ENCODE results near the gene CCDC183. TPM values are rescaled to one million over a fixed set of nuclear protein-coding genes. Genes with fewer than 3 reads are reported as not detected.

Gene CCDC183
- total and polyA plus RNA-seq, 2 of the 4 experiments (the other 2 are of a cell fraction): under 0.01 to 0.29 TPM

DNA sequence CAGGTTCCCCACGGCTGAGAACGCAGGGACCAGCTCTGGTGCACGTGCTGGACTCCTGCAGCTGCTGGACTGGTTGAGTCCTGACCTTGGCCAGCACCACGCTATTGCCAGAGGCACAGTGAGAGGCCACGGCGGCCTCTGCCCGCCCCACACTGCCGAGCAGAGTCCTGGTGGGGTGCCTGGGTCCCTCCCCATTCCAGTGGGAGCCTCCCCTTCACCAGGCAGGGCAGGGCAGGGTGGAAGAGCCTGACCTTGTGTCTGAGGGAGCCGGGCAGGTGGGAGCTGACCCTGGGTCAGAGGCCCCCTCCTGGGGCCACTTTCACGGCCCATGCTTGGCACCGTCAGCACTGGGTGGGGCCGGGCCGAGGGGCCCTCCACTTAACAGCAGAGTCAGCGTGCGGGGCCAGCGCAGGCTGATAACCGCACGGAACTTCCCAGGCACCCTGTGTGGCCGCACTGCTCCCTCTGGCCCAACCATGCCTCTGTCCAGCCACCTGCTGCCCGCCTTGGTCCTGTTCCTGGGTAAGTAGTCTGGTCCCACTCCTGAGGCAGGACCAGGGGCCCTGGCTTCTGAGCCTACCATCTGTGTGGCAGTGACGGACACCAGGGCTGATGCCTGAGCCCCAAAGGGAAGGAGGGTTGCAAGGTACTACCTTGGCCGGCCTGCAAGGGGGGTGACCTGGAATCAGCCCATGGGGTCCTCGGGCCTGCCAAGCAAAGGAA is 56.0 kb downstream of the CCDC183 start, which contains the start of gene MAMDC4:
TSS of gene MAMDC4 (plus strand) at position 406 of the 723 bp plus-strand sequence. CDS start at position 477, 71 bp downstream.
- H4K20me1 ChIP-seq (ENCODE audit: insufficient read depth, low read length): peaks cover 12% of the 10 kb centered on the region
- H2BK15ac ChIP-seq (ENCODE audit: low read depth, low read length): no peak within 1 kb of the TSS
- peaks cover 7% of the 10 kb centered on the region for H3K4me1 ChIP-seq (ENCODE audit: control insufficient read depth, insufficient read depth, low read length)
- no peak within 1 kb of the TSS for H3K56ac ChIP-seq (ENCODE audit: extremely low read depth, insufficient read depth, low read length)
- no peak within 1 kb of the TSS for H3K9ac ChIP-seq (ENCODE audit: low read depth, low read length)
- in situ Hi-C loops (cut with MboI; ENCODE audit: low sequenced_read_pairs) (no loop called here), intact Hi-C loops (cut with micrococcal nuclease) (no loop called here), dilution Hi-C loops (cut with HindIII; ENCODE audit: low sequenced_read_pairs, unreplicated experiment) (no loop called here)
- peaks cover under 1% of the 10 kb centered on the region; the same call in 1 of the 2 replicates for H3K27me3 ChIP-seq (ENCODE audit: control insufficient read depth, insufficient read depth, low read length)
- ChIA-PET POLR2A (ENCODE audit: unreplicated experiment) (no interaction called here), CTCF (no interaction called here)
- H4K91ac ChIP-seq (ENCODE audit: insufficient read depth, low read depth, low read length): no peak within 1 kb of the TSS
- no peak within 1 kb of the TSS for H2BK120ac ChIP-seq (ENCODE audit: low read depth, low read length)
- H2BK5ac ChIP-seq (ENCODE audit: low read depth, low read length, poor library complexity, severe bottlenecking): no peak within 1 kb of the TSS
- peaks cover 14% of the 10 kb centered on the region; the same call in 1 of the 2 replicates for H3K36me3 ChIP-seq (ENCODE audit: control insufficient read depth, insufficient read depth, low read length)
- no peaks in the 10 kb centered on the region for H3K9me3 ChIP-seq (ENCODE audit: control insufficient read depth, insufficient read depth, low read length)
- H4K8ac ChIP-seq (ENCODE audit: low read depth in 2 of 2, low read length in 2 of 2): no peak within 1 kb of the TSS
- no peak within 1 kb of the TSS for H3K4me2 ChIP-seq (ENCODE audit: low read depth, low read length)
- H2BK20ac ChIP-seq (ENCODE audit: low read depth, low read length): no peak within 1 kb of the TSS
- H2AK9ac ChIP-seq (replicated peaks; ENCODE audit: low read depth, low read length, poor library complexity): peak within 1 kb of the TSS; percentile 81
- no peak within 1 kb of the TSS for H3K14ac ChIP-seq (replicated peaks; ENCODE audit: low read depth, low read length)
- H3K27ac ChIP-seq (ENCODE audit: insufficient read depth, low read length): no peak within 1 kb of the TSS
- no peak within 1 kb of the TSS for H2AFZ ChIP-seq (replicated peaks; ENCODE audit: low read length, poor library complexity)
- DNase-seq (no peak), ATAC-seq (ENCODE audit: low read depth) (no peak)
- H3K4ac ChIP-seq (ENCODE audit: low read depth, low read length): no peak within 1 kb of the TSS
- 96% methylated on average over 10 of the region's 23 CpGs; no CpG with 5 or more reads in 1 of the 2 experiments for WGBS, 2 experiments (ENCODE audit: extremely low coverage in 2 of 2, insufficient read length in 1 of 2)
- no peak for TF ChIP-seq RFX5 (IDR thresholded peaks at IDR 0.05; ENCODE audit: low read depth, low read length)
- no peak for TF ChIP-seq NFE2L2 (IDR thresholded peaks at IDR 0.05; ENCODE audit: low read depth, low read length)
- no peak for TF ChIP-seq FOS (IDR thresholded peaks at IDR 0.05; ENCODE audit: low read depth, low read length)
- TF ChIP-seq MAFK (IDR thresholded peaks at IDR 0.05; ENCODE audit: low read depth, low read length): no peak
- TF ChIP-seq RAD21 (IDR thresholded peaks at IDR 0.05; ENCODE audit: low read length): no peak
- no peak for TF ChIP-seq BHLHE40 (IDR thresholded peaks at IDR 0.05; ENCODE audit: low read depth, low read length)
- no peak for TF ChIP-seq POLR2A (IDR thresholded peaks at IDR 0.05; ENCODE audit: low read depth, low read length)
- TF ChIP-seq MAZ (IDR thresholded peaks at IDR 0.05; ENCODE audit: borderline replicate concordance, low read depth, low read length): no peak
- no peak for TF ChIP-seq RCOR1 (IDR thresholded peaks at IDR 0.05; ENCODE audit: insufficient replicate concordance, low read length)
- no peak for TF ChIP-seq CEBPB (IDR thresholded peaks at IDR 0.05; ENCODE audit: low read depth, low read length)
- TF ChIP-seq, protein P1, sequence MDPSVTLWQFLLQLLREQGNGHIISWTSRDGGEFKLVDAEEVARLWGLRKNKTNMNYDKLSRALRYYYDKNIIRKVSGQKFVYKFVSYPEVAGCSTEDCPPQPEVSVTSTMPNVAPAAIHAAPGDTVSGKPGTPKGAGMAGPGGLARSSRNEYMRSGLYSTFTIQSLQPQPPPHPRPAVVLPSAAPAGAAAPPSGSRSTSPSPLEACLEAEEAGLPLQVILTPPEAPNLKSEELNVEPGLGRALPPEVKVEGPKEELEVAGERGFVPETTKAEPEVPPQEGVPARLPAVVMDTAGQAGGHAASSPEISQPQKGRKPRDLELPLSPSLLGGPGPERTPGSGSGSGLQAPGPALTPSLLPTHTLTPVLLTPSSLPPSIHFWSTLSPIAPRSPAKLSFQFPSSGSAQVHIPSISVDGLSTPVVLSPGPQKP (IDR thresholded peaks at IDR 0.05; ENCODE audit: borderline replicate concordance, low read depth, low read length): no peak
- TF ChIP-seq MXI1 (IDR thresholded peaks at IDR 0.05; ENCODE audit: borderline replicate concordance, low read depth, low read length): no peak
- TF ChIP-seq, protein P2, sequence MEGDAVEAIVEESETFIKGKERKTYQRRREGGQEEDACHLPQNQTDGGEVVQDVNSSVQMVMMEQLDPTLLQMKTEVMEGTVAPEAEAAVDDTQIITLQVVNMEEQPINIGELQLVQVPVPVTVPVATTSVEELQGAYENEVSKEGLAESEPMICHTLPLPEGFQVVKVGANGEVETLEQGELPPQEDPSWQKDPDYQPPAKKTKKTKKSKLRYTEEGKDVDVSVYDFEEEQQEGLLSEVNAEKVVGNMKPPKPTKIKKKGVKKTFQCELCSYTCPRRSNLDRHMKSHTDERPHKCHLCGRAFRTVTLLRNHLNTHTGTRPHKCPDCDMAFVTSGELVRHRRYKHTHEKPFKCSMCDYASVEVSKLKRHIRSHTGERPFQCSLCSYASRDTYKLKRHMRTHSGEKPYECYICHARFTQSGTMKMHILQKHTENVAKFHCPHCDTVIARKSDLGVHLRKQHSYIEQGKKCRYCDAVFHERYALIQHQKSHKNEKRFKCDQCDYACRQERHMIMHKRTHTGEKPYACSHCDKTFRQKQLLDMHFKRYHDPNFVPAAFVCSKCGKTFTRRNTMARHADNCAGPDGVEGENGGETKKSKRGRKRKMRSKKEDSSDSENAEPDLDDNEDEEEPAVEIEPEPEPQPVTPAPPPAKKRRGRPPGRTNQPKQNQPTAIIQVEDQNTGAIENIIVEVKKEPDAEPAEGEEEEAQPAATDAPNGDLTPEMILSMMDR (conservative IDR thresholded peaks at IDR 0.05; ENCODE audit: low read depth, low read length): no peak
- no peak for TF ChIP-seq SMC3 (IDR thresholded peaks at IDR 0.05; ENCODE audit: low read depth, low read length)
- no peak for TF ChIP-seq USF2 (IDR thresholded peaks at IDR 0.05; ENCODE audit: low read depth, low read length)
- no peak for TF ChIP-seq CHD1 (IDR thresholded peaks at IDR 0.05; ENCODE audit: low read depth, low read length)
- no peaks in the 10 kb centered on the region for H3K9me1 ChIP-seq (ENCODE audit: insufficient read depth, low read length)
- no peak within 1 kb of the TSS for H3K18ac ChIP-seq (ENCODE audit: low read depth, low read length)
- H2AK5ac ChIP-seq (ENCODE audit: low read depth, low read length): no peak within 1 kb of the TSS
- H3K23ac ChIP-seq (ENCODE audit: low read depth, low read length): no peak within 1 kb of the TSS
- no peak within 1 kb of the TSS for H3K4me3 ChIP-seq (ENCODE audit: insufficient read depth, low read depth, low read length)
- BruUV-seq (replicated peaks): no TSS peak
- H3K79me1 ChIP-seq (ENCODE audit: low read depth in 1 of 2, low read length in 2 of 2): peaks cover 9 to 21% of the 10 kb centered on the region in 2 experiments; a peak in 2 of 4 replicates
- H4K5ac ChIP-seq (ENCODE audit: low read depth, low read length): no peak within 1 kb of the TSS
